Mammary epithelial cell (primary cell): ENCODE measurements around the gene COG5.

ENCODE experiments used
- CTCF ChIP-seq, 2 donors: IDR thresholded peaks in 1 of 2; conservative IDR thresholded peaks in 1 of 2; 2 replicates each; pipeline ENCODE4 v1.5.1; 2011 to 2012; ENCODE audit warnings: inconsistent platforms in 2 of 2, low read length in 2 of 2, mild to moderate bottlenecking in 2 of 2, control low read depth in 1 of 2, low read depth in 1 of 2; ENCODE audit not compliant: insufficient read depth in 1 of 2; ENCODE audit errors: extremely low read depth in 1 of 2
- EZH2 ChIP-seq: IDR thresholded peaks from 2 replicates; pipeline ENCODE4 v1.6.1; 2012; ENCODE audit warnings: low read length, inconsistent platforms, borderline replicate concordance

DNA sequence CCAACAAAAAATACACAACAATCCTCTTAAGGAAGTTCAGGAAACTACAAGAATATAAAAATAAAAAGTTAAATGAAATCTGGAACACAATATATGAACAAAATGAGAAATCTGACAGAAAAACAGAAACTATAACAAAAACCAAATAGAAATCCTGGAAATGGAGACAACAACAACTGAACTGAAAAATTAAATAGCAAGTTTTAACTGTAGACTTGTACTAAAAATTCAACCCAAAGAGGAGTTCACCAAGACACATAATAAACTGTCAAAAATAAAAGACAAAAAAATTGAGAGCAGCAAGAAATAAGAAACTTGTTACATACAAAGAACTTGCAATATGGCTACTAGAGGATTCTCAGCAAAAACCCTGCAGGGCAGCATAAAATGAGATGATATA, 349.8 kb downstream of the COG5 start:
- no peak for TF ChIP-seq CTCF (conservative IDR thresholded peaks at IDR 0.05 in 1 of 2, IDR thresholded peaks at IDR 0.05 in 1 of 2; ENCODE audit: extremely low read depth in 1 of 2, insufficient read depth in 1 of 2, low read depth in 1 of 2, low read length in 2 of 2)
- TF ChIP-seq EZH2: no peak
